CD8-positive, alpha-beta memory T cell (primary cell): ENCODE results near the gene ANKRD55. TPM values are rescaled to one million over a fixed set of nuclear protein-coding genes. Genes with fewer than 3 reads are reported as not detected.
"Not testable (repeated sequence)": the region's sequence is repeated elsewhere in the genome, so short reads cannot be mapped to it uniquely, and the experiment has no call there.

ENCODE experiments used
- CTCF ChIA-PET: fragments of 350-600 bp; sonication (Branson Sonifier 250); formaldehyde crosslinking; loops from one replicate; lab custom pipeline; 2021; ENCODE audit warnings: antibody characterized with exemption; lab: Charles Lee
- POLR2A ChIA-PET: fragments of 350-600 bp; sonication (Branson Sonifier 250); formaldehyde crosslinking; loops from one replicate; lab custom pipeline; 2021; ENCODE audit warnings: antibody characterized with exemption; lab: Charles Lee
- DNase-seq, 5 donors: peaks; one replicate each; pipeline versions ENCODE4 v3.0.0 to v3.0.0-alpha.2; 2020 to 2022; ENCODE audit warnings: mixed read lengths in 1 of 5
- H3K27ac ChIP-seq: one replicate; pipeline ENCODE4 v1.7.0; 2013; ENCODE audit warnings: low read depth, mild to moderate bottlenecking, low read length, moderate library complexity
- H3K27me3 ChIP-seq: 2 replicates; pipeline ENCODE4 v1.7.0; 2013; ENCODE audit warnings: low read length, mild to moderate bottlenecking; ENCODE audit not compliant: insufficient read depth, poor library complexity, severe bottlenecking
- H3K36me3 ChIP-seq: 2 replicates; pipeline ENCODE4 v1.7.0; 2013; ENCODE audit warnings: mild to moderate bottlenecking, low read length, moderate library complexity; ENCODE audit not compliant: insufficient read depth
- H3K4me1 ChIP-seq: 2 replicates; pipeline ENCODE4 v1.7.0; 2013; ENCODE audit warnings: mild to moderate bottlenecking, low read length, moderate library complexity; ENCODE audit not compliant: insufficient read depth
- H3K4me3 ChIP-seq: 2 replicates; pipeline ENCODE4 v1.7.0; 2013; ENCODE audit warnings: mild to moderate bottlenecking, low read length
- H3K9me3 ChIP-seq: 2 replicates; pipeline ENCODE4 v1.7.0; 2013; ENCODE audit warnings: mild to moderate bottlenecking, low read length
- H3K27ac Mint-ChIP-seq, 8 donors: one replicate each; pipeline ENCODE4 v1.8.0; 2020 to 2021; ENCODE audit warnings: mixed read lengths in 8 of 8, mild to moderate bottlenecking in 6 of 8, inconsistent platforms in 3 of 8, moderate library complexity in 3 of 8
- H3K27me3 Mint-ChIP-seq, 2 donors: one replicate each; pipeline ENCODE4 v1.8.0; 2020 to 2021; ENCODE audit warnings: mixed read lengths in 2 of 2, mild to moderate bottlenecking in 1 of 2, moderate library complexity in 1 of 2
- H3K36me3 Mint-ChIP-seq, 3 donors: one replicate each; pipeline ENCODE4 v1.8.0; 2020 to 2021; ENCODE audit warnings: mixed read lengths in 3 of 3, inconsistent platforms in 1 of 3, mild to moderate bottlenecking in 1 of 3
- H3K4me1 Mint-ChIP-seq, 3 donors: one replicate each; pipeline ENCODE4 v1.8.0; 2020 to 2021; ENCODE audit warnings: mixed read lengths in 3 of 3, inconsistent platforms in 1 of 3, mild to moderate bottlenecking in 1 of 3
- H3K4me3 Mint-ChIP-seq, 7 donors: one replicate each; pipeline ENCODE4 v1.8.0; 2020 to 2021; ENCODE audit warnings: mixed read lengths in 7 of 7, mild to moderate bottlenecking in 6 of 7, moderate library complexity in 4 of 7, inconsistent platforms in 2 of 7
- H3K9me3 Mint-ChIP-seq, 5 donors: one replicate each; pipeline ENCODE4 v1.8.0; 2020 to 2022; ENCODE audit warnings: mixed read lengths in 5 of 5, mild to moderate bottlenecking in 3 of 5, moderate library complexity in 2 of 5, inconsistent platforms in 1 of 5
- polyA plus RNA-seq: library from polyadenylated mRNA; unstranded; fragments of 300-500 nt; fragmentation: Illumina TruSeq; gene quantifications from one replicate; pipeline ENCODE4 v1.2.3, GENCODE V29; 2021
- total RNA-seq, 2 experiments: library from RNA; stranded (reverse); gene quantifications; one replicate each; pipeline ENCODE4 v1.2.3, GENCODE V29; 2021

The ANKRD55 gene
- total and polyA plus RNA-seq, 3 experiments from 2014 or later = not detected

DNA sequence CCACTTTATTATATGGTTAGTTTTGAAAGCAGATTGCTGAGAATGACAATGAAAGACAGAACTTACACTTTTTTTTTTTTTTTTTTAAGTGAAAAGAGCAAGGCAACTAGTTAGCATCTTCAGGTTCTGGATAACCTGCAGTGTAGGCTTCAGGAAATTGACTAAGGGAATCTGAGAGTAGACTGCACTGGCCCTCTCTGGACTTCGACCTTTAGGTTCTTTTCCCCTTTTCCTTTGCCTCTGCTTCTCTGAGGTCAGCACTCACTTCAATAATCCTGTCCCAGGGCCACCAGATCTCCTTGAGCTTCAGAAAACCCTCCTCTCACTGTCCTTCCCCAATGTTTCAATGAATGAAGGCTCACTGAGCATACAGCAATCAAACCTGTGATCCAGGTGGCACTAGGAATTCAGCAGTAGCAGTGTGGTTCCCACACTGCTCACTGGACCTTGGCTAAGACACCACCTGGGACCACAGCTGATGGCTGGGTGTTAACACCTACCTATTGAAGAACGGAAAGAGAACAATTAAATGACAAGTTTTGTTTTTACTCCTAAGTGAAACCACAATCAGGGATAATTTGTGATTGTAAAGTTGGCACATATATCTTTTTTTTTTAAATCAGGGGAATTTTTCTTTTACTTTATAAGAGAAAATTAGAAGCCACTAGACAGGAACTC is 152.6 kb downstream of the ANKRD55 start:
- Mint-ChIP-seq H3K9me3 (no peaks in the 10 kb centered on the region), H3K27me3 (no peaks in the 10 kb centered on the region), H3K4me1 (peaks cover 14 to 24% (median 21%) of the 10 kb centered on the region in 3 donors), H3K27ac (peak overlapping the region in 2 of 8 donors; percentile 12 to 47), H3K4me3 (no peak overlapping the region), H3K36me3 (peaks cover 0 to 1% (median 0%) of the 10 kb centered on the region in 3 donors)
- POLR2A ChIA-PET = interaction anchor here (0.6 kb wide), 1 partner anchor 49 kb away, joined by 3 read pairs; no protein-coding TSS in a partner anchor
- Histone ChIP-seq H3K27me3 (no peaks in the 10 kb centered on the region), H3K36me3 (no peaks in the 10 kb centered on the region), H3K9me3 (no peaks in the 10 kb centered on the region), H3K4me1 (peaks cover 34% of the 10 kb centered on the region), H3K27ac (no peak overlapping the region), H3K4me3 (no peak overlapping the region)
- no peak for DNase-seq
- CTCF ChIA-PET = no interaction called here

- H3K27ac ChIP-seq, H3K27me3 ChIP-seq, H3K36me3 ChIP-seq, DNase-seq, H3K27ac Mint-ChIP-seq, H3K27me3 Mint-ChIP-seq, POLR2A ChIA-PET, CTCF ChIA-PET, H3K36me3 Mint-ChIP-seq, H3K9me3 Mint-ChIP-seq, H3K4me3 ChIP-seq, H3K9me3 ChIP-seq, H3K4me3 Mint-ChIP-seq: not testable (repeated sequence)
- H3K4me1 ChIP-seq = peaks cover 31% of the 10 kb centered on the region
- H3K4me1 Mint-ChIP-seq = peaks cover 10 to 22% (median 15%) of the 10 kb centered on the region in 3 donors
Observed at GRCh38 chr5:56079157-56079500, 154.0 kb downstream of the ANKRD55 start.

- ChIA-PET POLR2A (no interaction called here), CTCF (no interaction called here)
- no peaks in the 10 kb centered on the region for H3K9me3 ChIP-seq
- H3K4me3 ChIP-seq = no peak overlapping the region
- no peak for DNase-seq
- no peaks in the 10 kb centered on the region for H3K27me3 ChIP-seq
- Mint-ChIP-seq H3K4me1 (peaks cover 10 to 25% (median 17%) of the 10 kb centered on the region in 3 donors), H3K9me3 (no peaks in the 10 kb centered on the region), H3K27ac (peak overlapping the region in 1 of 8 donors; percentile 51), H3K36me3 (peaks cover 0 to 1% (median 0%) of the 10 kb centered on the region in 3 donors), H3K27me3 (no peaks in the 10 kb centered on the region), H3K4me3 (no peak overlapping the region)
- no peak overlapping the region for H3K27ac ChIP-seq
- H3K36me3 ChIP-seq = no peaks in the 10 kb centered on the region
- peaks cover 35% of the 10 kb centered on the region for H3K4me1 ChIP-seq
Observed at GRCh38 chr5:56078278-56079156, 154.6 kb downstream of the ANKRD55 start.

DNA sequence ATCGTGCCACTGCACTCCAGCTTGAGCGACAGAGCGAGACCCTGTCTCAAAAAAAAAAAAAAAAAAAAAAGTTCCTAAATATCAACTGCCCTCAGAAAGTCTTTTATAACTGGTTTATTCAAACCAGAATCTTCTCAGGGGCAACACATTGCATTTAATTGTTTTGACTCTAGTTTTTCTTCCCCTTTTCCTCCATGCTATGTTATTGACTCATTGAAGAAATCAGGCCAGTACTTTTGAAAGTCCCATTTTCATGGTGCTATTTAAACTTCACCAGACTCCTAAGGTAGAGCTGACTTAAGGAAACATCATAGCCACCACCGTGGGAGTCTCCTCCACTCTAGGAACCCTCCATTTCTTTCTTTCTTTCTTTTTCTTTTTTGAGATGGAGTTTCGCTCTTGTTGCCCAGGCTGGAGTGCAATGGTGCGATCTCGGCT is 155.3 kb downstream of the ANKRD55 start:
- Mint-ChIP-seq H3K4me3 (no peak overlapping the region), H3K9me3 (no peaks in the 10 kb centered on the region), H3K27me3 (no peaks in the 10 kb centered on the region), H3K27ac (no peak overlapping the region), H3K4me1 (peaks cover 10 to 32% (median 18%) of the 10 kb centered on the region in 3 donors), H3K36me3 (peaks cover 0 to 1% (median 0%) of the 10 kb centered on the region in 3 donors)
- Histone ChIP-seq H3K9me3 (no peaks in the 10 kb centered on the region), H3K4me1 (peaks cover 42% of the 10 kb centered on the region), H3K36me3 (no peaks in the 10 kb centered on the region), H3K27me3 (no peaks in the 10 kb centered on the region), H3K27ac (no peak overlapping the region), H3K4me3 (no peak overlapping the region)
- DNase-seq = no peak
- POLR2A ChIA-PET = no interaction called here
- CTCF ChIA-PET = no interaction called here

DNA sequence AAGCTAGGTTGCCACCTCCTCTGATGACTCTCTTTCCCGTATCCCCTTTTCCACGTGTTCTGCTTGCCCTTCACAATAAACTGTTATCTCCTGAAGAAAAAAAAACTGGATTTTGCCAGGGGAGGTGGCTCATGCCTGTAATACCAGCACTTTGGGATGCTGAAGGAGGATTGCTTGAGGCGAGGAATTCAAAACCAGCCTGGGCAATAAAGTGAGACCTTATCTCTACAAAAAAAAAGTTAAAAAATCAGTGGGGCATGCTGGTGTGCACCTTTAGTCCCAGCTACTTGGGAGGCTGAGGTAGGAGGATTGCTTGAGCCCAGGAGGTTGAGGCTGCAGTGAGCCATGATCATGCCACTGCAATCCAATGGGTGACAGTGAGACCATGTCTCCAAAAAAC is 156.6 kb downstream of the ANKRD55 start:
- POLR2A ChIA-PET = no interaction called here
- CTCF ChIA-PET = no interaction called here

DNA sequence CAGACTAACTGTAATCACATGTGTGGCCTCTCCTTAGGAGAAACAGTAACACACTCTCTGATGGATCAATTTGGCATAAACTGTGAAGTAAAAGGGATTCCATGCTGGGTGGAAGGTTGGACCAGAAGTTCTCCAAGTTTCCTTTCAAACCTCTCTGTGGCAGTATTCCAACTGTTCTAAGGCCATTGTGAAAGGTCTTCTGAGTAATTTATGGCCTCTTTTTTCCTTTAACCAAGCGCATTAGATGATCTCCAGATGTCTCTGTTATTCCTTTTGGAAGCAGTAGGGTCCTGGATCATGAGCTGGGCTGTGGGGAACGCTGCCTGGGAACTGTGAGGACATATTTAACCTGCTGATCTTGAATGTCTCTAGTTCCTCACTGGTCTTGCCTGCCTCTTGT is 157.8 kb downstream of the ANKRD55 start:
- Histone ChIP-seq H3K27ac (no peak overlapping the region), H3K4me3 (no peak overlapping the region), H3K36me3 (no peaks in the 10 kb centered on the region), H3K27me3 (no peaks in the 10 kb centered on the region), H3K4me1 (peaks cover 35% of the 10 kb centered on the region), H3K9me3 (no peaks in the 10 kb centered on the region)
- no peaks in the 10 kb centered on the region for H3K9me3 Mint-ChIP-seq
- no peak overlapping the region for H3K27ac Mint-ChIP-seq
- no peak for DNase-seq
- ChIA-PET CTCF (no interaction called here), POLR2A (no interaction called here)
- H3K27me3 Mint-ChIP-seq = no peaks in the 10 kb centered on the region
- peaks cover 0 to 1% (median 0%) of the 10 kb centered on the region in 3 donors for H3K36me3 Mint-ChIP-seq
- peaks cover 15 to 31% (median 19%) of the 10 kb centered on the region in 3 donors for H3K4me1 Mint-ChIP-seq
- no peak overlapping the region for H3K4me3 Mint-ChIP-seq

More for the DNA sequence above, 156.6 kb downstream of the ANKRD55 start:
- Mint-ChIP-seq H3K36me3 (peaks cover 0 to 1% (median 0%) of the 10 kb centered on the region in 3 donors), H3K9me3 (no peaks in the 10 kb centered on the region), H3K4me3 (no peak overlapping the region), H3K4me1 (peaks cover 14 to 31% (median 17%) of the 10 kb centered on the region in 3 donors), H3K27me3 (no peaks in the 10 kb centered on the region), H3K27ac (no peak overlapping the region)
- no peak overlapping the region for H3K4me3 ChIP-seq
- no peak for DNase-seq
- H3K36me3 ChIP-seq = no peaks in the 10 kb centered on the region
- no peaks in the 10 kb centered on the region for H3K9me3 ChIP-seq
- H3K4me1 ChIP-seq = peaks cover 35% of the 10 kb centered on the region
- no peaks in the 10 kb centered on the region for H3K27me3 ChIP-seq
- no peak overlapping the region for H3K27ac ChIP-seq

DNA sequence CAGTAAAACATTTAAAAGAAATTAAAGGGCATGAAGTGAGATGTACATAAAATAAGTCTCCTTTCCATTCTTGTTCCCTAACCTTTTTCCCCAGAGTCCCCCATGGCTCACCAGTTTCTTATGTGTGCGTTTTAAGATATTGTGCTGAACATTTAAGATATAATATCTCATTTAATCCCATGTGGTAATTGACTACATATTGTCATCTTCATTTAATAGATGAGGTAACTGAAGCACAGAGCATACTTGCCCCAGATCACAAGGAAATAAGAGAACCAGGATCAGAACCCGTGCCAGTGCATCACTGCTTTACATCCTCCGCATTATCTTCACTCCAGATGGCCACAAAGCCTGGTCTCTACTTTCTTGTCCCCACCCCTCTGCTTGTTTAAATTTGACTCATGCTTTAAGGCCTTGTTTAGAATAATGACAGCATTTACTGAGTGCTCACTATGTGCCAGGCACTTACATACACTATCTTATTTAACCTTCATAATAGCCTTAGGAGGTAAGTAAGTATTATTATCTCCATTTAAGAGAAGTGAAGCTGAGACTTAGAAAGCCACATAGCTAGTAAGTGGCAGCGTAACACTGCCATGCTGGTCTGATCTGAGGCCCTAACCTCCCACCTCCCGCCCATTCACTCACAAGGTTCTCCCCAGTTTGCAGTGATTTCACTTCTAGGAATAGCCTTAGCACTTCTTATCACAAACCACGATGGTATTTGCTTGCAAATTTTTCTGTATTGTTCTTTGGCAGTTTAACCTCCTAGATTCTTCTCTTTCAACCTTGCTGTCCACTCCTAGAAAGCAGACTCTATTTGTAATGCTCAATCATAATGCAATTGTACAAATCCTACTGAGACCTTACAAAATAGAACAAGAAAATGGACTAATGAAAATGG is 160.0 kb downstream of the ANKRD55 start:
- Mint-ChIP-seq H3K4me3 (no peak overlapping the region), H3K27ac (peak overlapping the region in 1 of 8 donors; percentile 56), H3K4me1 (peaks cover 16 to 47% (median 30%) of the 10 kb centered on the region in 3 donors), H3K36me3 (peaks cover 0 to 1% (median 0%) of the 10 kb centered on the region in 3 donors), H3K9me3 (no peaks in the 10 kb centered on the region), H3K27me3 (no peaks in the 10 kb centered on the region)
- H3K4me3 ChIP-seq = no peak overlapping the region
- H3K4me1 ChIP-seq = peaks cover 51% of the 10 kb centered on the region
- CTCF ChIA-PET = no interaction called here
- no peaks in the 10 kb centered on the region for H3K36me3 ChIP-seq
- no peaks in the 10 kb centered on the region for H3K27me3 ChIP-seq
- H3K27ac ChIP-seq = no peak overlapping the region
- POLR2A ChIA-PET = no interaction called here
- H3K9me3 ChIP-seq = no peaks in the 10 kb centered on the region
- DNase-seq = no peak
